Panc1 (cell line): ENCODE data around the gene ZNFX1. TPM values are rescaled to one million over a fixed set of nuclear protein-coding genes. Genes with fewer than 3 reads are reported as not detected.

Source experiments
- ATAC-seq: fragments of 200-7000 bp; cut with Tn5 transposase; 2 replicates; pipeline ENCODE4 v1.9.1; 2020; ENCODE audit warnings: mild to moderate bottlenecking, moderate library complexity
- BruUV-seq: library from RNA; stranded (reverse); fragments of 400-500 nt; replicated peaks from 2 replicates; lab custom pipeline; 2021; lab: Mats Ljungman, UMichigan
- CTCF ChIA-PET: fragments of 300-600 bp; sonication (Branson Sonifier 250); formaldehyde crosslinking; loops from one replicate; lab custom pipeline; 2022; ENCODE audit warnings: antibody characterized with exemption; lab: Charles Lee
- POLR2A ChIA-PET: fragments of 300-600 bp; sonication (Branson Sonifier 250); formaldehyde crosslinking; loops from one replicate; lab custom pipeline; 2022; ENCODE audit warnings: antibody characterized with exemption; lab: Charles Lee
- DNase-seq: peaks from one replicate; pipeline ENCODE4 v3.0.0-alpha.2; 2010; ENCODE audit warnings: low read depth, low spot score
- H3K27ac ChIP-seq: 2 replicates; pipeline ENCODE4 v1.5.1; 2011; ENCODE audit warnings: mild to moderate bottlenecking, low read length, inconsistent platforms
- H3K27me3 ChIP-seq: fragments of 200-500 bp; sonication (Bioruptor generic); 2 replicates; pipeline ENCODE4 v1.6.0; 2014; ENCODE audit warnings: low read length, inconsistent platforms; ENCODE audit not compliant: control insufficient read depth, insufficient read depth
- H3K36me3 ChIP-seq: fragments of 200-500 bp; sonication (Bioruptor generic); 2 replicates; pipeline ENCODE4 v1.5.1; 2014; ENCODE audit warnings: inconsistent platforms, mild to moderate bottlenecking, low read length, moderate library complexity; ENCODE audit not compliant: control insufficient read depth, insufficient read depth
- H3K4me1 ChIP-seq: 2 replicates; pipeline ENCODE4 v1.5.1; 2011; ENCODE audit warnings: inconsistent platforms, mild to moderate bottlenecking, low read length, moderate library complexity; ENCODE audit not compliant: control insufficient read depth, insufficient read depth
- H3K4me3 ChIP-seq, 2 experiments: 2 replicates each; pipeline ENCODE4 v1.5.1; 2011 to 2012; ENCODE audit warnings: low read depth in 2 of 2, low read length in 2 of 2, mild to moderate bottlenecking in 2 of 2, inconsistent platforms in 1 of 2, moderate library complexity in 1 of 2
- H3K9me3 ChIP-seq: fragments of 200-500 bp; sonication (Bioruptor generic); 2 replicates; pipeline ENCODE4 v1.5.1; 2014; ENCODE audit warnings: low read depth, mild to moderate bottlenecking, inconsistent platforms, low read length, moderate library complexity; ENCODE audit not compliant: control insufficient read depth, insufficient read depth
- POLR2AphosphoS5 ChIP-seq: IDR thresholded peaks from 2 replicates; pipeline ENCODE4 v1.6.1; 2012; ENCODE audit warnings: mild to moderate bottlenecking, low read depth, low read length, moderate library complexity
- SIN3A ChIP-seq: IDR thresholded peaks from 2 replicates; pipeline ENCODE4 v1.6.1; 2012; ENCODE audit warnings: low read depth, mild to moderate bottlenecking, low read length, moderate library complexity, borderline replicate concordance; ENCODE audit not compliant: insufficient read depth
- TCF7L2 ChIP-seq: IDR thresholded peaks from 2 replicates; pipeline ENCODE4 v1.6.1; 2011; ENCODE audit warnings: mild to moderate bottlenecking, low read depth, low read length, inconsistent platforms
- in situ Hi-C: cut with HindIII; loops from 2 replicates; pipeline ENCODE4 v1.10.0; 2016; ENCODE audit warnings: low sequenced_read_pairs, low pct_unique_long_range_greater_than_20kb
- intact Hi-C: fragments of 100-400 bp; cut with micrococcal nuclease; formaldehyde crosslinking; loops from one replicate; pipeline ENCODE4 v1.10.0; 2022; ENCODE audit not compliant: unreplicated experiment
- total RNA-seq: library from RNA; stranded (reverse); gene quantifications from one replicate; pipeline ENCODE4 v1.2.1, GENCODE V29; 2021; ENCODE audit not compliant: unreplicated experiment
- TF ChIP-seq, protein P1 (sequence below): fragments of 450-650 bp; IDR thresholded peaks from 2 replicates; pipeline ENCODE4 v1.5.1; 2017; ENCODE audit warnings: mild to moderate bottlenecking
- TF ChIP-seq, protein P2 (sequence below), 2 experiments: IDR thresholded peaks; 2 replicates each; pipeline ENCODE4 v1.6.1; 2011 to 2012; ENCODE audit warnings: low read depth in 2 of 2, control low read depth in 1 of 2, low read length in 1 of 2, mild to moderate bottlenecking in 1 of 2, moderate library complexity in 1 of 2; ENCODE audit not compliant: insufficient read depth in 1 of 2

The ZNFX1 gene
- total RNA-seq, 1 experiment from 2014 or later: 39.4 TPM

DNA sequence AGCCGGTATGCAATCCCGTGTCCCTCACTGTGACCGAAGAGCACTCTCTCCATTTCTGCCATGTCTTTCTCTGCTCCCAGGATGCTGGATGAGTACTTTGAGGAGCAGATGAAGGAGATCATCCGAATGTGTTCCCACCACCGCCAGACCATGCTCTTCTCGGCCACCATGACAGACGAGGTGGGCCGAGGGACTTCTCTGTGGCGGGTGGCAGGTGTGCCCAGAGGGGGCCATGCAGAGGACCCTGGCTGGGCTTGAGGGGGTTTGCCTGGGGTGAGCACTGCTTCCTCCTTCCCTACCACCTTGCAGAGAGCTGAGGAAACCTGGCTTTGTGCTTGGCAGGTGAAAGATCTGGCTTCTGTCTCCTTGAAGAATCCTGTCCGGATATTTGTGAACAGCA is 44.6 kb downstream of the ZNFX1 start:
- in situ Hi-C loops: no loop called here
- POLR2A ChIA-PET: no interaction called here
- no TSS peak for BruUV-seq

DNA sequence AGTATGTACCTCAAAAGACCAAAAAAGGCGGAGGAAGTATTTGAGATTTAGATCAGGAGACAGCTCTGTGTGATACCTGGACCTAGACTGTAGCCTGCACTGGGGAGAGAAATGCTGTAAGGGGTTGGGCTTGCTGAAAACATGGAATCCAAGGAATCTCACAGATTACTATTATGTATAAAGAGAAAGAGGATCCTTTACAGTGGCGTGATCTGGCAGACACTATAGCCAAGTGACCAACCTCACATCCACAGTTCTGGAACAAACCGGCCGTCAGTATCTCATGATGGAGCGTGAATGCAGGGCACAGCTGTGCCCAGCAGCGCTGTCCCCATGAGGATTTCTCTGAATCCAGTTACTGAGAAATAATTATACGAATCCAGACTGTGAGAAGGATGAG is 46.4 kb downstream of the ZNFX1 start:
- no peaks in the 10 kb centered on the region for H3K9me3 ChIP-seq
- TSS peak; percentile 55 for BruUV-seq
- peaks cover 3% of the 10 kb centered on the region for H3K36me3 ChIP-seq
- no peaks in the 10 kb centered on the region for H3K27me3 ChIP-seq
- DNase-seq (no peak), ATAC-seq (no peak)
- no peaks in the 10 kb centered on the region for H3K4me1 ChIP-seq
- H3K4me3 ChIP-seq: no peak overlapping the region
- POLR2A ChIA-PET: no interaction called here
- intact Hi-C loops (no loop called here), in situ Hi-C loops (no loop called here)
- TF ChIP-seq, protein P1, sequence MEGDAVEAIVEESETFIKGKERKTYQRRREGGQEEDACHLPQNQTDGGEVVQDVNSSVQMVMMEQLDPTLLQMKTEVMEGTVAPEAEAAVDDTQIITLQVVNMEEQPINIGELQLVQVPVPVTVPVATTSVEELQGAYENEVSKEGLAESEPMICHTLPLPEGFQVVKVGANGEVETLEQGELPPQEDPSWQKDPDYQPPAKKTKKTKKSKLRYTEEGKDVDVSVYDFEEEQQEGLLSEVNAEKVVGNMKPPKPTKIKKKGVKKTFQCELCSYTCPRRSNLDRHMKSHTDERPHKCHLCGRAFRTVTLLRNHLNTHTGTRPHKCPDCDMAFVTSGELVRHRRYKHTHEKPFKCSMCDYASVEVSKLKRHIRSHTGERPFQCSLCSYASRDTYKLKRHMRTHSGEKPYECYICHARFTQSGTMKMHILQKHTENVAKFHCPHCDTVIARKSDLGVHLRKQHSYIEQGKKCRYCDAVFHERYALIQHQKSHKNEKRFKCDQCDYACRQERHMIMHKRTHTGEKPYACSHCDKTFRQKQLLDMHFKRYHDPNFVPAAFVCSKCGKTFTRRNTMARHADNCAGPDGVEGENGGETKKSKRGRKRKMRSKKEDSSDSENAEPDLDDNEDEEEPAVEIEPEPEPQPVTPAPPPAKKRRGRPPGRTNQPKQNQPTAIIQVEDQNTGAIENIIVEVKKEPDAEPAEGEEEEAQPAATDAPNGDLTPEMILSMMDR: no peak
- TF ChIP-seq TCF7L2: no peak
- TF ChIP-seq, protein P2, sequence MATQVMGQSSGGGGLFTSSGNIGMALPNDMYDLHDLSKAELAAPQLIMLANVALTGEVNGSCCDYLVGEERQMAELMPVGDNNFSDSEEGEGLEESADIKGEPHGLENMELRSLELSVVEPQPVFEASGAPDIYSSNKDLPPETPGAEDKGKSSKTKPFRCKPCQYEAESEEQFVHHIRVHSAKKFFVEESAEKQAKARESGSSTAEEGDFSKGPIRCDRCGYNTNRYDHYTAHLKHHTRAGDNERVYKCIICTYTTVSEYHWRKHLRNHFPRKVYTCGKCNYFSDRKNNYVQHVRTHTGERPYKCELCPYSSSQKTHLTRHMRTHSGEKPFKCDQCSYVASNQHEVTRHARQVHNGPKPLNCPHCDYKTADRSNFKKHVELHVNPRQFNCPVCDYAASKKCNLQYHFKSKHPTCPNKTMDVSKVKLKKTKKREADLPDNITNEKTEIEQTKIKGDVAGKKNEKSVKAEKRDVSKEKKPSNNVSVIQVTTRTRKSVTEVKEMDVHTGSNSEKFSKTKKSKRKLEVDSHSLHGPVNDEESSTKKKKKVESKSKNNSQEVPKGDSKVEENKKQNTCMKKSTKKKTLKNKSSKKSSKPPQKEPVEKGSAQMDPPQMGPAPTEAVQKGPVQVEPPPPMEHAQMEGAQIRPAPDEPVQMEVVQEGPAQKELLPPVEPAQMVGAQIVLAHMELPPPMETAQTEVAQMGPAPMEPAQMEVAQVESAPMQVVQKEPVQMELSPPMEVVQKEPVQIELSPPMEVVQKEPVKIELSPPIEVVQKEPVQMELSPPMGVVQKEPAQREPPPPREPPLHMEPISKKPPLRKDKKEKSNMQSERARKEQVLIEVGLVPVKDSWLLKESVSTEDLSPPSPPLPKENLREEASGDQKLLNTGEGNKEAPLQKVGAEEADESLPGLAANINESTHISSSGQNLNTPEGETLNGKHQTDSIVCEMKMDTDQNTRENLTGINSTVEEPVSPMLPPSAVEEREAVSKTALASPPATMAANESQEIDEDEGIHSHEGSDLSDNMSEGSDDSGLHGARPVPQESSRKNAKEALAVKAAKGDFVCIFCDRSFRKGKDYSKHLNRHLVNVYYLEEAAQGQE (IDR thresholded peaks at IDR 0.05; ENCODE audit: insufficient read depth in 1 of 2, low read depth in 2 of 2, low read length in 1 of 2): no peak
- no peak overlapping the region for H3K27ac ChIP-seq
- CTCF ChIA-PET: no interaction called here

More for the DNA sequence above, 44.6 kb downstream of the ZNFX1 start:
- Histone ChIP-seq H3K27me3 (no peaks in the 10 kb centered on the region), H3K4me1 (no peaks in the 10 kb centered on the region), H3K27ac (no peak overlapping the region), H3K4me3 (no peak overlapping the region), H3K9me3 (no peaks in the 10 kb centered on the region), H3K36me3 (peaks cover 9% of the 10 kb centered on the region)
- TF ChIP-seq TCF7L2 (no peak), POLR2AphosphoS5 (no peak), SIN3A (no peak)
- TF ChIP-seq, protein P1: no peak
- TF ChIP-seq, protein P2 (IDR thresholded peaks at IDR 0.05; ENCODE audit: insufficient read depth in 1 of 2, low read depth in 2 of 2, low read length in 1 of 2): no peak
- CTCF ChIA-PET: no interaction called here
- intact Hi-C loops: no loop called here
- no peak for DNase-seq
- no peak for ATAC-seq
